Measurements from ENCODE around the gene LRRC10B. TPM values are rescaled to one million over a fixed set of nuclear protein-coding genes. Genes with fewer than 3 reads are reported as not detected.
"Not testable (repeated sequence)": the region's sequence is repeated elsewhere in the genome, so short reads cannot be mapped to it uniquely, and the experiment has no call there.

The LRRC10B gene
- total RNA-seq: 10 to 100 TPM in 1 of 4 donors, 1 to 10 TPM in 2, under 1 TPM in 1; 0.59 to 39.7 (median 3.1) TPM

DNA sequence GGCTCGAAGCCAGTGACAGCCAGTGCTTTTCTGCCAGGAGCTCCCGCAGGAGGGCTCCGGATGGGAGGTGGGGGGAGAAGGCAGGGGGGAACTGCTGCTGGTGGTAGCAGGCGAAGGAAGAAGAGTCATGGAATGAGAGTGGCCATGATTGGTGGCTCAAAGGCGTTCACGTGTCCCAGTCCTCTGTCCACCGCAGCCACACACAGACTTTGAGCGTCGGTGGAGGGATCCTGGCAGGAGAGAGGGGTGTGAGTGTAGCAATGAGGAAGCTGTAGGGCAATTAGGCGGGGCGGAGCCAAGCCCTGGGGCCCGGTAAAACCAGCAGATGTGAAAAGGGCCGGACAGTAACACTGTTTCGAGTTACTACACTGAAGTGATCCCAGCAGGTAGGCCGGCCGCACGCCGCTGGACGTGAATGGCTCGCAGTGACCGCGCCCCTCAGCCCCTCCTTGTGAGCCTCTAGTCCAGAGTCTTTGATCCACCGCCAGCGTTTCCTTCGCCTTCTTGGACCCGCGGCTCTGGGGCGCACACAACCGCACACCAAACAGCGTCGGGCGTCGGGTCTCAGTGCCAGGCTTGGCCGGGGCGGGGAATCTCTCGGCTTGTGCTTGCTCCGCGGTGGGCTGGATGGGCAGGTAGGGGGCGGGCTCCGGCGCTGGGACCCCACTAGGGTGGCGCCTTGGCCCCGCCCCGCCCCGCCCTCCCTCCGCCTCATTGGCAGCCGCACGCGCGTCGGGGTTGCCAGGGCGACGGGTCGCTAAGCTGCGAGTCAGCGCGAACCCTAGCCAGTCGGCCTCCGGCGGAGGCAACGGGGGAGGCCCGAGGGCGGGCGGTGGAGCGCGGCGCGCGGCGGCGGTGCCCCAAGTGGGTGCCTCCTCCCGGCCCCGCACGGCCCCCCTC, at the start of gene LRRC10B:
TSS of gene LRRC10B (plus strand) at position 788 of the 900 bp plus-strand sequence. CDS start 250 bp downstream, outside the sequence.
- H3K27me3 ChIP-seq: peaks cover 6 to 18% of the 10 kb centered on the region in 2 donors
- H3K4me3 ChIP-seq: peak within 1 kb of the TSS in 1 of 2 donors; percentile 11
- peak within 1 kb of the TSS; percentile 61 to 62 for H3K27ac ChIP-seq
- intact Hi-C loops (cut with DNase I; ENCODE audit: low total_unique reads): no loop called here
- H3K9me3 ChIP-seq: no peaks in the 10 kb centered on the region
- no peaks in the 10 kb centered on the region for H3K36me3 ChIP-seq
- H3K4me1 ChIP-seq: peaks cover 0 to 16% of the 10 kb centered on the region in 2 donors
- peak in 1 of 2 donors; percentile 30 for DNase-seq
- peak in 1 of 2 donors; percentile 10 for TF ChIP-seq POLR2A (IDR thresholded peaks at IDR 0.05)
- TF ChIP-seq, protein P1, sequence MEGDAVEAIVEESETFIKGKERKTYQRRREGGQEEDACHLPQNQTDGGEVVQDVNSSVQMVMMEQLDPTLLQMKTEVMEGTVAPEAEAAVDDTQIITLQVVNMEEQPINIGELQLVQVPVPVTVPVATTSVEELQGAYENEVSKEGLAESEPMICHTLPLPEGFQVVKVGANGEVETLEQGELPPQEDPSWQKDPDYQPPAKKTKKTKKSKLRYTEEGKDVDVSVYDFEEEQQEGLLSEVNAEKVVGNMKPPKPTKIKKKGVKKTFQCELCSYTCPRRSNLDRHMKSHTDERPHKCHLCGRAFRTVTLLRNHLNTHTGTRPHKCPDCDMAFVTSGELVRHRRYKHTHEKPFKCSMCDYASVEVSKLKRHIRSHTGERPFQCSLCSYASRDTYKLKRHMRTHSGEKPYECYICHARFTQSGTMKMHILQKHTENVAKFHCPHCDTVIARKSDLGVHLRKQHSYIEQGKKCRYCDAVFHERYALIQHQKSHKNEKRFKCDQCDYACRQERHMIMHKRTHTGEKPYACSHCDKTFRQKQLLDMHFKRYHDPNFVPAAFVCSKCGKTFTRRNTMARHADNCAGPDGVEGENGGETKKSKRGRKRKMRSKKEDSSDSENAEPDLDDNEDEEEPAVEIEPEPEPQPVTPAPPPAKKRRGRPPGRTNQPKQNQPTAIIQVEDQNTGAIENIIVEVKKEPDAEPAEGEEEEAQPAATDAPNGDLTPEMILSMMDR (IDR thresholded peaks at IDR 0.05): no peak

DNA sequence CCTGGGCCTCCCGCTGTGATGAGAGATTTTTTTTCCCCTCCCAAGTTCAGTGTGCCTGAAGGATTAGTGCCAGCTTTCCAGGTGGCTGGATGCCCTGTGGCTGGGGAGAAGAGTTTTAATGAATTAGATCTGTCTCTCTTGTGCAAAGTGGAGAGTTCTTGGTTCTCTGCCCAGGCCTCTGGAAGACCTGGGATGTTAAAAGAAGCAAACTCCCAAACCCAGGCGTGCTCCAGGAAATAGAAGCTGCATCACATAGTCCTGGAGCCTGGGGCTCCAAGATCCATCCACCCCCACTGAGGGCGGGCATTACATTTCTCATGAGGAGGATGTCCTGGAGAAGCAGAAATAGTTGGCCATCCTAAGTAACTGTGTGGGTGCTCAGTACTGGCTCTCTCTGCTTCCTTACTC, 48.1 kb upstream of the LRRC10B start:
- H3K27me3 ChIP-seq: no peaks in the 10 kb centered on the region
- peak in 1 of 2 donors; percentile 45 for DNase-seq
- H3K36me3 ChIP-seq: no peaks in the 10 kb centered on the region
- H3K27ac ChIP-seq: no peak overlapping the region
- intact Hi-C loops (cut with DNase I; ENCODE audit: low total_unique reads): no loop called here
- H3K9me3 ChIP-seq: no peaks in the 10 kb centered on the region
- H3K4me3 ChIP-seq: no peak overlapping the region
- no peak for TF ChIP-seq POLR2A (IDR thresholded peaks at IDR 0.05)
- TF ChIP-seq, protein P1 (IDR thresholded peaks at IDR 0.05): no peak
- no peaks in the 10 kb centered on the region for H3K4me1 ChIP-seq

DNA sequence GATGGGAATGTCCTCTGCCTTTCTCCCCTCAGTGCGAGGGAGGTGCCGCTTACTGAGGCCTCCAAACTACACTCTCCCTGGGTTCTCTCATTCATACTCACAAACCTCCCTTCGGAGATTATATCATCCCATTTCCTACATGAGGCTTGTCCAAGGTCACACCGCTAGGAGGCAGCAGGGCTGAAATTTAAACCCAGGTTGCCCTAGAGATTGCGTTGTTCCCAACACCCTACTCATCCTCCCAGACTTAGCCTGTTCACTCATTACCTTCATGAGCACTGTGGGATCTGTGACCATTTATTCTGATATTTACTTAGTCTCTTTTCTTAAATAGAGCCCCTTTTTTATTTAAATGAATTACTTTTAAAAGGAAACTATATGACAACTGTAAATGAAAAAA, 47.6 kb upstream of the LRRC10B start:
- no peak for DNase-seq
- TF ChIP-seq, protein P1 (IDR thresholded peaks at IDR 0.05): no peak
- TF ChIP-seq POLR2A (IDR thresholded peaks at IDR 0.05): no peak
- no peaks in the 10 kb centered on the region for H3K4me1 ChIP-seq
- no peaks in the 10 kb centered on the region for H3K27me3 ChIP-seq
- no peaks in the 10 kb centered on the region for H3K36me3 ChIP-seq
- no peak overlapping the region for H3K27ac ChIP-seq
- H3K9me3 ChIP-seq: no peaks in the 10 kb centered on the region
- intact Hi-C loops (cut with DNase I; ENCODE audit: low total_unique reads): no loop called here
- no peak overlapping the region for H3K4me3 ChIP-seq

DNA sequence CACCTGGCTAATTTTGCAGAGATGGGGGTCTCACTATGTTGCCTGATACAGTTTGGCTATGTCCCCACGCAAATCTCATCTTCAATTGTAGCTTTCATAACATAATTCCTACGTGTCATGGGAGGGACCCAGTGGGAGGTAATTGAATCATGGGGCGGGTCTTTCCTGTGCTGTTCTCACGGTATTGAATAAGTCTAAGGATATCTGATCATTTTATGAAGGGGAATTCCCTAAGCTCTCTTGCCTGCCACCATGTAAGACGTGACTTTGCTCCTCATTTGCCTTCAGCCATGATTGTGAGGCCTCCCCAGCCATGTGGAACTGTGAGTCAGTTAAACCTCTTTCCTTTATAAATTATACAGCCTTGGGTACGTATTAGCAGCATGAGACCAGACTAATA, 40.9 kb upstream of the LRRC10B start:
- H3K9me3 ChIP-seq; H3K27me3 ChIP-seq; DNase-seq; H3K36me3 ChIP-seq; H3K27ac ChIP-seq; intact Hi-C loops (cut with DNase I; ENCODE audit: low total_unique reads); H3K4me1 ChIP-seq; H3K4me3 ChIP-seq: not testable (repeated sequence)

DNA sequence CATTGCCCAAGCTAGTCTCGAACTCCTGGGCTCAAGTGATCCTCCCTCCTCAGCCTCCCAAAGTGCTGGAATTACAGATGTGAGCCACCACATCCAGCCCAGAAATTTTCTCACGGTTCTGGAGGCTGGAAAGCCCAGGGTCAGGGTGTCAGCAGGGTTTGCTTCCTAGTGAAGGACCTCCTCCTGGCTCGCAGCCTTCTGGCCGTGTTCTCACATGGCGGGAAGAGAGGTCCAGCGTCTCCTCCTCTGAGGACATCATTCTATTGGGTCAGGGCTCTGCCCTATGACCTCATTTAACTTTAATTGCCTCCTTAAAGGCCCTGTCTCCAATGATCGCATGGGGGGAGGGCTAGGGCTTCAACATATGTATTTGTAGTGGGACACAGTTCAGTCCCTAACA, 40.5 kb upstream of the LRRC10B start:
- H3K27ac ChIP-seq: no peak overlapping the region
- TF ChIP-seq, protein P1 (IDR thresholded peaks at IDR 0.05): no peak
- TF ChIP-seq POLR2A (IDR thresholded peaks at IDR 0.05): no peak
- H3K27me3 ChIP-seq: no peaks in the 10 kb centered on the region
- H3K36me3 ChIP-seq: no peaks in the 10 kb centered on the region
- no peaks in the 10 kb centered on the region for H3K4me1 ChIP-seq
- H3K4me3 ChIP-seq: no peak overlapping the region
- intact Hi-C loops (cut with DNase I; ENCODE audit: low total_unique reads): no loop called here
- H3K9me3 ChIP-seq: no peaks in the 10 kb centered on the region
- DNase-seq: no peak

Measured in uterus (tissue), 4 donors.